Type B pancreatic cell (in vitro differentiated cells): ENCODE measurements around the gene TNFAIP8. TPM values are rescaled to one million over a fixed set of nuclear protein-coding genes. Genes with fewer than 3 reads are reported as not detected.

ENCODE experiments used
- DNase-seq: peaks from one replicate; pipeline ENCODE4 v3.0.0; 2021; ENCODE audit warnings: mixed read lengths; ENCODE audit not compliant: unreplicated experiment; ENCODE audit errors: extremely low spot score
- H3K27ac Mint-ChIP-seq: 2 replicates; pipeline ENCODE4 v1.8.0; 2021; ENCODE audit warnings: mild to moderate bottlenecking, mixed read lengths
- H3K27me3 Mint-ChIP-seq: 2 replicates; pipeline ENCODE4 v1.8.0; 2021; ENCODE audit warnings: mixed read lengths
- H3K36me3 Mint-ChIP-seq: 2 replicates; pipeline ENCODE4 v1.8.0; 2021; ENCODE audit warnings: mixed read lengths
- H3K4me1 Mint-ChIP-seq: one replicate; pipeline ENCODE4 v1.8.0; 2021; ENCODE audit warnings: mixed read lengths; ENCODE audit not compliant: unreplicated experiment
- H3K4me3 Mint-ChIP-seq: 2 replicates; pipeline ENCODE4 v1.8.0; 2021; ENCODE audit warnings: mild to moderate bottlenecking, mixed read lengths
- H3K9me3 Mint-ChIP-seq: 2 replicates; pipeline ENCODE4 v1.8.0; 2021; ENCODE audit warnings: mixed read lengths
- CTCF ChIP-seq: fragments of 200-600 bp; sonication (generic); conservative IDR thresholded peaks from 2 replicates; pipeline ENCODE4 v1.5.0; 2021; ENCODE audit warnings: antibody characterized with exemption, mild to moderate bottlenecking
- total RNA-seq: library from RNA; stranded (reverse); gene quantifications from 2 replicates; pipeline ENCODE4 v1.2.1, GENCODE V29; 2021; ENCODE audit warnings: low replicate concordance

TNFAIP8 gene
- total RNA-seq, 1 donor from 2014 or later = 11.8 TPM

GRCh38 chr5:119397518-119398380 is 41.9 kb downstream of the TNFAIP8 start:
- no peaks in the 10 kb centered on the region for H3K27me3 Mint-ChIP-seq
- no peaks in the 10 kb centered on the region for H3K9me3 Mint-ChIP-seq
- H3K4me3 Mint-ChIP-seq = no peak overlapping the region
- TF ChIP-seq CTCF = no peak
- no peak for DNase-seq
- H3K36me3 Mint-ChIP-seq = peaks cover 25% of the 10 kb centered on the region
- H3K27ac Mint-ChIP-seq = no peak overlapping the region
- no peaks in the 10 kb centered on the region for H3K4me1 Mint-ChIP-seq

GRCh38 chr5:119398727-119399466 is 43.1 kb downstream of the TNFAIP8 start:
- Mint-ChIP-seq H3K27ac (no peak overlapping the region), H3K27me3 (no peaks in the 10 kb centered on the region), H3K4me3 (no peak overlapping the region), H3K9me3 (no peaks in the 10 kb centered on the region), H3K36me3 (peaks cover 15% of the 10 kb centered on the region), H3K4me1 (no peaks in the 10 kb centered on the region)
- TF ChIP-seq CTCF = no peak
- no peak for DNase-seq

- no peaks in the 10 kb centered on the region for H3K4me1 Mint-ChIP-seq
- no peak overlapping the region for H3K4me3 Mint-ChIP-seq
- no peak overlapping the region for H3K27ac Mint-ChIP-seq
- peaks cover 7% of the 10 kb centered on the region for H3K36me3 Mint-ChIP-seq
- no peak for DNase-seq
- H3K27me3 Mint-ChIP-seq = no peaks in the 10 kb centered on the region
- H3K9me3 Mint-ChIP-seq = no peaks in the 10 kb centered on the region
- TF ChIP-seq CTCF = no peak
Measured at GRCh38 chr5:119400245-119400644, 44.4 kb downstream of the TNFAIP8 start.

- DNase-seq = no peak
Measured at GRCh38 chr5:119402081-119402480, 46.3 kb downstream of the TNFAIP8 start.

GRCh38 chr5:119402555-119402954 is 46.7 kb downstream of the TNFAIP8 start:
- Mint-ChIP-seq H3K27me3 (peaks cover 3% of the 10 kb centered on the region), H3K36me3 (no peaks in the 10 kb centered on the region), H3K4me1 (no peaks in the 10 kb centered on the region), H3K27ac (no peak overlapping the region), H3K9me3 (no peaks in the 10 kb centered on the region), H3K4me3 (no peak overlapping the region)
- TF ChIP-seq CTCF = no peak
- DNase-seq = no peak

More at GRCh38 chr5:119402081-119402480, 46.3 kb downstream of the TNFAIP8 start:
- Mint-ChIP-seq H3K27ac (no peak overlapping the region), H3K4me1 (no peaks in the 10 kb centered on the region), H3K36me3 (no peaks in the 10 kb centered on the region), H3K9me3 (no peaks in the 10 kb centered on the region), H3K4me3 (no peak overlapping the region), H3K27me3 (peaks cover 3% of the 10 kb centered on the region)
- TF ChIP-seq CTCF = no peak
